Epidermal melanocyte (primary cell): ENCODE results near the gene SRPX.

Source experiments
- DNase-seq: peaks from one replicate; pipeline ENCODE4 v3.0.0; 2011; ENCODE audit warnings: low spot score; ENCODE audit not compliant: insufficient read length

Gene SRPX

DNA sequence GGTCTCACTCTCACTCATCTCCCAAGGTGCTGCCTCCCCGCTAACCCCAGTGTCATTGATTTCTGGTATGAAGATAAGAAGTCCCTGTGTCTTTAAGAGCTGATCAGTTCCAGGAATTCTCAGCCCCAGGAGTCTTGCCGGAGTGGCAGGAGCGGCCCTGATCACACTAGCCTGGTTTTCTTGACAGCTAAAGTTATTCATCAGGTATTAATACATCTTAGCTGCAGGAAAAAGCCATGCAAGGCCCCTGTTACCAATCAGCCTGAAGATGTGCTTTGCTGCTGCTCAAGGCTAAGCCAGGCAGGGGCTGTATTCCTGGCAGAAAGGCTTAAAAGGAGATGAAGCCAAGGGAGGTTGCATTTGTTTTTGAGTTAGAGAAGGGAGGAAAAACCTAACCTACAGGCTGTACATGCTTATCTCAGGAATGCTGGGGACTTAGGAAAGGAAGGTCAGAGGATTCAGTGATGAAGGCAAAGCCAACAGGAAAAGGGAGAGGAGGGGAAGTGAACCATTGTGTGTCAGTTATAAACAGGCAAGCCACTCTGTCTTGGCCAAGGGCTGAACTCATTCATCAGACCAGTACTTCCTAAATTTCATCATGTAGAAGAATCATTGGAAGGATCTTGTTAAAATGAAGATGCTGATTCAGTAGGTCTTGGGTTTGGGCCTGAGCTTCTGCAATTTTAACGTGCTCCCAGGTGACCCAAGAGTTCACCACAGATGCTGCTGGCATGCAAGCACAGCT, 8.6 kb downstream of the SRPX start:
- no peak for DNase-seq

DNA sequence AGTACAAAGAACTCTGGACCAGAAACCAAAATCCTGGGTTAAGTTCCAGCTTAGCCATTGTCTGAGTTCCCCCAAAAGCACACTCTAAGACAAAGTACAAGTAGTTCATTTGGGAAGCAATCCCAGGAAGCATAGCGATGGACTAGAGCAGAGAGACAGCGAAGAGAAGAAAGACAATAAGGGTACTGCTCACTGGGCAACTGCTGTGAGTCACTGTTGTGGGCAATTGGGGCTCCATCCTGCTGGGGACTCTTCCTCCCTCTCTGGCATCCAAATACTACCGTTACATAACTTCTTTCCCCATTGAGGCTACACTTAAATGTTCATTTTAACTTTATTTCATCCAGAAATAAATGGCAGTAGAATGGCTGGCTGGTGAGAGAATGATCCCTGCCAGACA, 14.1 kb downstream of the SRPX start:
- DNase-seq, result no peak

DNA sequence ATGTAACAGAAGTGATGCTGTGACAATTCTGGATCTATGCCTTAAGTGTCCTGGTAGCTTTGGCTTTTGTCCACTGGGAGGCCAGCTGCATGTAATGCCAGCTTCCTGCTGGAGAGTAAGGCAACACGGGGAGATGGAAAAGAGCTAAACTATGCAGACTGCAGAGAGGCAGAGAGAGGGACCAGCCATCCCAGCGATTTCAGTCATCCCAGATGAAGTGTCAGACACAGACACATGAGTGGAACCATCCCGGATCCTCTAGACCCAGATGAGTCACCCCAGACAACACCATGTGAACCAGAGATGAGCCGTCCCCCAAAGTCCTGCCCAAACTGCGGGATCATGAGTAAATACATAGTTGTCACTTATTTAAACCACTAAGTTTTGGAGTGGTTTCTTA, 14.6 kb downstream of the SRPX start:
- no peak for DNase-seq

DNA sequence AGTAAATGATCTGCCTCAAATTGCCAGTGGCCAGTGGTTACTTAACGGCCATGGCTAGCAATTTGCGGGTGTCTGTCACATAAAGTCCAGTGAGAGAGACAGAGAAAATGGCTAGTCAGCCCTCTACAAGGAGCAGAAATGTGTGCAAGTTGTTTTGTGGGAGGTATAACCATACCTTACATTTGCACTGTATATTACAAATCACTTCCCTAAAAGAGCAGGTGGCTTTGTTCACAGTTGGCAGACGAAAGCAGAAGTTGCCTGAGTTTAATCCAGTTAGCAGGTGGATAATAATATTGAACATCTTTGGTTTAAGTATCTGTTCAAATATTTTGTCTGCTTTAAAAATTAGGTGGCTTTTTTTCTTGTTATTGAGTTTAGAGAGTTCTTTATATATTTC, 15.6 kb downstream of the SRPX start:
- no peak for DNase-seq

DNA sequence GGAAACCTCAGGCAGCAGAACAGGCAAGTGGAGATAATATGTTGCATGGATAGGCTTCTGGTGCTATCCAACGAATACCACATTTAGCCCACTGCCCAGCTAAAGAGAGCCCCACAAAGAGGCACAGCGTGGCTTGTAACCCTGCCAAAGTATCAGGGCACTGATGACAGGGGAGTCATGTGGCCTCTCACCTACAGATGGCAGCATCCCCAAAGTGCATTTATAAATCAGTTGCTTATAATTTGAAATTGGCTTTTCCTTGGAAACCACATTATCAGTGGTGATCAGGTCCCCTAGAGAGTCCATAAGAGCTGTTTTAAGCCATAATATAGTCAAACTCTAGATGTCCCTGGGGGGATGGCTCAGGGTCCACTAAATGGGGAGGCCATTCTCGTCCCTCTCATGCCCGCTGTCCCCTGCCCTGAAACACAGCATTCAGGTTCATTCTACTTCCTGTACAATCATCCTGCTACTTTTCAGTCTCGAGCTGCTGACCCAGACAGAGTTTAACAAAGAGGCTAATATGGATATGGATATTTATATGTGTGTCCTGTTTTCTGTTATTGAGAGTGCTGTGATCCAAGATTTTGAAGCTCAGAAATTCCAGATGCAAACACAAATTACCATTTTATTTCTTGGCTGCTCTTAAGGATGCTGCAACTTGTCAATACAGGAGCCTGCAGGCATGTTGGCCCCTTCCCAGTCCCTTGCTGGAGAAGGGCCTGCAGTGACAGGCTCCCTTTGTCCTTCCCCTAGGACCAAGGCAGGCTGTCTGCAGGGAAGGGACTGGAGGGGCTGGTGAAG, 28.5 kb downstream of the SRPX start:
- DNase-seq, result no peak

DNA sequence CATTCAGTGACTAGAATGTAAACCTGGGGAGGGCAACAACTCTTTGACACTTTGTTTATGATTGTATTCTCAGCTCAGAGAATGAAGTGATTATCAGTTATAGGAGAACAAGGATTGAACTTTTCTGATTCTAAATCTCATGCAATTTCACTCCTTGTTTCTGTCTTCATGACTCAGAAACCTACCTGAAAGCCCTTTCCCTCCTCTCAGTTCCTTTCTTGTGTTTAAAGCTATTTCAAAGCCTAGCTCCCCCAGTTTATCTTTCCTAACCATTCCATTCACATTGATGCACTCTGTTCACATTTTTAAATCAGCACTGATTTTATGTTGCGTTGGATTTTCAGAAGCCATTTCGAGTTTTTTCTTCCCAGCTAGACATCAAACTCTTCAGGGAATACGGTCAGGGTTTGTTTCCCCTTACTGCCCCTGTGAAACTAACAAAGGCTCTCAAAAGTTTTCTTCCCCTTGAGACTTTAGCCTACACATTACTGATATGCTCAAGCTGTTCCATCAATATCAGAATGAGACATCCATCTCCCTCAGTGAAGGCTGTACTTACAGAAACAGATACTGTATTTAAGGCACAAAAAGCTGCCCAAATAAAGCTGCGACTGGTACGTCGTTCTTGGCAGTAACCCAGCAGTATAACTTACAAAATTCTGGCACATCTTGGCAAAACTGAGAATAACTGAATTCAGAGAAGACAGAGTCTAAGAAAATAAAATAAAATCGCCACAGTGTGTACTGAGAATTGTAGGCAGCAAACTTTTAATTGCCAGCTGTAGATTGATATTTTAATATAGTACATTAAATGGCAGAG, 31.0 kb downstream of the SRPX start:
- DNase-seq, result no peak

DNA sequence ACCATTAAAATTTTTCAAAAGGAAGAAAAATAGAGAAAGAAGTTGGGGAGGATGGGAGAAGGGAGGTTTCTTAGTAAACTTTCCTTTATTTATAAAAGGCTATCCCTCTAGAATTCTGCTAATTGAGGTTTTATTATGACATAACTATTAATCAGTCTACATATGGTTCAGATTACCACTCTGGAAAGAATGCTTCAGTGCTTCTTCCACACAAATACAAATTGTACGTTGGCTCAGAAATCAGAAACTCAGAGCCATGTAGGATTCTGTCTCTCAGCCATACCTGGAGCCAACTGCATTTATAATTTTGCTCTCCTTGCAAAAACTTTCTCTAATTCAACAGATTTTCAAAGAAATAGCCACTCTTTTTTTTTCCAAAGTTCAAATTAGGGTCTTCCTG, 37.1 kb downstream of the SRPX start:
- DNase-seq, result no peak

DNA sequence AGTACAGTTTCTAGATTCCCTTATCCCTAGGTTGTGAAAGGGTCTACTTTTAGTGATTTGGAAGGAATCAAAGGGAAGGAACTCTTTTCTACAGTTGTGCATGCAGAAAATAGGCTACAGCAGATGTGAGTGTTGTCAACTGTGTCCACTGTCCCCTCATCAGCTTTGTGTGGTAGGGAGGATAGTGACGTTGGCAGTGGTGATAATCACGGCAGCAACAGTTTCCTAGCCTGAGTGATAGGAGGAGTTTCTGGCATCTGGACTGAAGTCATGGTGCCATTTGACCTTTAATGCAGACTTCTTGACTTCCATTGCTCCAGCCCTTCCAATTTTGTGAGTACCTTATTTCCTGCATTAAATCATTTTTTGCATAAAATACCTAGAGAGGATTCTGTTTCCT, 39.3 kb downstream of the SRPX start:
- no peak for DNase-seq

DNA sequence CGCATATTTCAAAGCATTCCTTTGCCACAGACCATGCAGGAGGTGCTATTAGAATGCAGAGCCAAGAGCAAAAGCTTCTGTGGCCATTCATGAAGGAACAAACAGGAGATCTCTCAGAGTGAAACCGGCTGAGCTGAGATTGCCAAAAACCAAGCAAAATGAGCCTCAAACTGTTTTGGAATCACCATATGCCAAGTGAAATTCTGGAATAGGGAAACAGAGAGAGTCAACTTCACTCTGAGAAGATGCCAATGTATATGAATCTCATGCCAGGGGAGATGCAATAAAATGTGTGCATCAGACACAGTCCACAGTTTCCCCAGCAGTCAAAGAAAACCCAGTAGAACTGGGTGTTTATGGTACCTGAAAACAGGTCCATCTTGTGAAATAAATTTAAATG, 42.3 kb downstream of the SRPX start:
- no peak for DNase-seq

DNA sequence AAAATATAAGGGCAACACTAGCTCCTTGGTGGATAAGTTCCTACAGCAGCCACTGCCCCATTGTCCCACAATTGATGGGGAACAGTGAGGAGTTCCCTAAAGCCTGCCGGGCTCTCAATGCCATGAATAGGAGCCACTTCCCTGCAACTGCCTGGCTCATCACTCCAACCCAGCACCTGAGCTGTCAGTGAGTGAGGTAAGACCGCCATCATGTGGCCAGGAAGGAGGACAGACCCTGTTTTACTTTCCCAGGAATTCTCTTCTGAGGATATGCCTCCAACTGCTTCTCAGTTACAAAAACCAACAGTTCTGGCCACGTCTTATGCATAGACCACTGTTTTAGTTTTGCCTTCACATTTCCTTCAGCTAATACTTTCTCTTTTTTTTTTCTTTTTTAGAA, 45.5 kb downstream of the SRPX start:
- DNase-seq, result no peak

DNA sequence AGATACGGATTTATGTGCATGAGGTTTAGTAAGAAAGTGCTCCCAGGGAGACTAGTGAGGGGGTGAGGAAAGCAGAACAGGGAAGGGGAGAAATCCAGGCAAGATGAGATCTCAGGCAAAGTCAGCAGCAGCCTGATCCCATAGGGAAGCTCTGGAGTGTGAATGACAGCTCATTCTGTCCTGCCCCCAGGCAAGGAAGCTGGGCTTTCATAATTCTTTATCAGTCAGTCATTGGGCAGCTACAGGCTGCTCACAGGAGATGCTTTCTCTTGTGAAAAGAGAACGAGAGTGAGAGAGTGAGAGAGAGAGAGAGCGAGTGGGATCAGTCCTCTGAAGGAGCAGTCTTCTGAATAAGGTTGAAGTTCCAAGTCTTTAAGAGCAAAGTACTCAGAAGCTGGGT, 48.1 kb downstream of the SRPX start:
- no peak for DNase-seq

DNA sequence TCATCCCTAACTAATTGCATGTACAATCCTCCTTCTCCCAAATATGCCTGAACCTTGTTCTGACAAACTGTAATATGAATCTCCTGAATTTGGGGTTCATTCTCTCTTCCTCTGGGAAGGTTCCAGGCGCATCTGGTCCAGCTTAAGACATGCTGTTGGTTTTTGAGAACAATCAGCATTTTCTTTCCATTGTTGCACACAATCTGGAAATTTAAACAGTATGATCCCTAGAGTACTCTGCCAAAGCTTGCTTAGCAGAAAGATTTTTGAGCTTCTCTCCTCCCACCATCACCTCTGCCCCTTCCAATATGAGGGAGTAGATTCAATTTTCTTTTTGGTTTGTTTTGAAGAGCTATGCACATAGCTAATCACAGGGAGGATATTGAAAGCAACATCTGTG, 50.1 kb downstream of the SRPX start:
- DNase-seq, result no peak

DNA sequence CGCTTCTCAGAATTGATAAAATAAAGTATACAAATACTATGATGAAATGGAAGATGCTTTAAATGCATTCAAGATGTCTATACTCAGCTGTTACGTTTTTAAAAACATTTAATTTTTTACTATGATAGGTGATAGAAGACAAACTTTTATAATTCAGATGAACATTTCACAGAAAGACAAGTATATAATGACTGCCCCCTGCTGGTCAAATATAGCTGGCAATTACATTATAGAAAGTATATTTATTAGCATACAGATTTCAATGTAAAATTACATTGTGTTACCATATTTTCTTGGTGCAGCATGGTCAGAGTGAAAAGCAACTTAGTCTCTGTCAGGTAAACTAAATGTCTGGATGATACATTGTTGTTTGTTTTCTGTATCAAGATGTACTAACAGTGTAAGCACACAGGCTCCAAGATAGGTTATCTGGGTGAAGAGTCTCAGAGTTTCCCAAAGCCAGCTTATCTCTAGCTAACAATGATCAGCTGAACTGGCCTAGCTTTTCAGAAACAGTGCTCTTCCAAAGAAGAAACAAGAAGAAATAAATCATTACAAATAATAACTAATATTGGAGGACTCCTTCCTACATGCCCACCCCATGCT, 54.1 kb downstream of the SRPX start:
- no peak for DNase-seq

DNA sequence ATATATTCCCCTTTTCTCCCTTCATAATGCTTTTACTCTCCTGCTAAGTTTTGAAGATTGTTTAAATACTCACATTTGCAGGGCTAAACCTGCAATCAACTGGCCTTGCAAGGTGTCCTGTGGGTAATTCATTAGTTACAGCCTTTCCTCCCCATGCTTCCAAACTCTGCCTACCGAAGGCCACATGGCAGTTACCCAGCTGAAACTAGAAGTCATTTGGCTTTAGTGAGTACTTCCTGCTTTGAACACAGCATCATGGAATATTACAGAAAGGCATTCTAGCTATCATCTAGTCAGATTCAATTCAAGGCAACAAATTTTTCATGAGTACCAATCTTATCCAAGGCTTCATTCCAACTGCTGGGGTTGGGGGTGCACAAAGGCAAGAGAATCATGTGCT, 55.6 kb downstream of the SRPX start:
- no peak for DNase-seq

DNA sequence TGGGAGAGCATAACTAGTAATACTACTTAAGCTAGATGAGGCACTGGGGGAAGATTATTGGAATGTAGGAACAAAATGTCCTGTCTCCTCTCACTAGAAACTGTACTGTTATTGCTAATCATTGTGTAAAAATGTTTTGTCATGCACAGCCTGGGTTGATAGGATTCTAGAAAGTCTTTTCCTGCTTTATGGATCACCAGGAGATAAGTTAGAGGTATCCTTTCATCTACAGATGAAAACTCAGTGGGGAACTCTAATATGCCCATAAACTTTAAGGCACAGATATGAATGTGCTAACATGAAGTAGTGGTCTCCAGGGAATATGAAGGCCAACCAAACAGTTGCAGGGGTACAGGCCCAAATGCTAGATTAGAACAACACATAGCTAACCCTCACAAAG, 57.5 kb downstream of the SRPX start:
- no peak for DNase-seq

DNA sequence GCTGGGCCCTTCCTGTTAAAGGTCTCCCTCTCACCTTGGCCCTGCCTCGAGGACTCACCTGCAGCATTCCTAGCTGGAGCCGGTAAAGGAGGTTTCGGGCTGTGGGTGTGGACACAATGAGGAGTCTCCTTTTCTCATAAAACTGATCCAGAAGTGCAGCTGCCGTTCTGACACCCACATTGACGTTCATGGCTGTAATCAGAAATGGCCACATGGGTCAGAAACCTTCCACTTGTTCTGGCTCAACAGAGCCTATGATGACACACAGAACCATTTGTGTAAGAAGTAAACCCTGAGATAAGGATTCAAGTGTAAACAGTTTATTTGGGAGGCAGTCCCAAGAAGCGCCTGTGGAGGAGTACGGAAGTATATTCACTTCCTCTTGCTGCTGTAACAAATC, 63.8 kb downstream of the SRPX start:
- DNase-seq, result no peak

DNA sequence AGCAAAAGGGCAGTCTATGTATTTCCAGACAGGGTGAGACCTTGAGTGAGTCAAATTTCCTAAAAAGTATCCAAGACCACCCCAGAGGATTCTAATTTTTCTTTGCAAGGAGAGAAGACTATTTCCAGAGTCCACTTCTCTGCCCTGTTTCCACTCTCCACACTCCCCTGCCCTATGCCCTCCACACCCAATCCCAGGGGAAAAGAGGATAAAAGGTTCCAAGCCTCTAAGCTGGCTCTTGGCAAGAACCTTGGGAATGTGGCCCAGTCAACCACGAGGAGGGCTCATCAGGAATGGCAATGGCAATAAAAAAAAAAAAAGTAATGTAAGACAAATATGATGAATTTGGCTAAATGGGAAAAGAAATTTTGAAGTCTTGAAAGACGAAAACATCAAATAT, 65.9 kb downstream of the SRPX start:
- no peak for DNase-seq

DNA sequence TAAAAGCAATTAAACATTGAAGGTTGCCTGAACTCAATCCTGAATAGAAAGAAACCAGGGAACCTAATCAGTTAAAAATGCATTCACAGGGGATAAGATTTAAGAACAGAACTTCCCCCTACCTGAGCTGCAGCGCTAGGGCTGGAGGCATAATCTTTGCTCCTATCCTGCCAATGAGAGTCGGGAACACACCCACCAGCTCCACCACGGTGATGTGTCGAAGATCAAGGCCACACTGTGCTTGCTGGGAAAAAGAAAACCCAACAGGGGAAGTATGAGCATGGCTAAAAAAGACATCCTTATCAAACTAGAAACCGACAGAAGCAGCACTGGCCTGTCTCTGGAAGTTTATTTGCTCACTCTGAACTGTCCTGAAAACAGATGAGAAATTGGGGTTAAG, 66.3 kb downstream of the SRPX start:
- DNase-seq, result no peak

DNA sequence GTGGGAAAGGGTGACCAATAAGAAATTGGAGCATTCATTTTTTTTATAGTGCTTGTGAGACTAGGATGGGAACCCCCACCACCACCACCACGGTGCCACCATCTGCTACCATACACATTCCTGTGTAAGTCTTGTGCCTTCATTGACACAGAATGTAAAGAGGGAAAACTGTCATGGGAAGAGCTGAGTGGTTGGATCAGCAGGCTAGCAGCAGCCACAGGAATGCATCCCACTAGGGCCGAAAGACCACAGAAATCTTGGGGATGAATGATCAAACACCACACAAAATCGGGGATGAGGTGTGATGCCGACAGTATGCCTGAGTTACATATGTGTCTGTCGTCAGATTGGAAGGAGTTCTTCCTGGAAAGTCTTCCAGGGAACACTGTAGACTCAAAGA, 69.2 kb downstream of the SRPX start:
- peak; percentile 16 for DNase-seq

DNA sequence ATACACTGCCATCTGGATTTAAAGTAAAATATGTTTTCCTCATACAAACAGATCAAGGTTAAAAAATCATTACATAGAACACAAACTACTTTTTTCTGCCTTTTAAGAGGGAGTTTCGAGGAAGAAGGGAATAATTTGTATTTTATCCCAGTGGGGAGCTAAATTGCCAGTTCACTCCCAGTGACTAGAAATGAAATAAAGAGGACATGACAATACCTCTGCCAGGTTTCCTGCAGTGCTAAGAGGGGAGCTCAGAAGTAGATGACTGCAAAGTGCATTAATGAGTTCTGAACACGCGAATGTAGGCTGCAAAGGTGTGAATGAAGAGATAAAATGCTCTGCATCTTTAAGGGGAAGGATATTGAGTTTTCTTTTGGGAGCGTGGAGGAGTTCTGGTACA, 69.7 kb downstream of the SRPX start:
- DNase-seq, result no peak

DNA sequence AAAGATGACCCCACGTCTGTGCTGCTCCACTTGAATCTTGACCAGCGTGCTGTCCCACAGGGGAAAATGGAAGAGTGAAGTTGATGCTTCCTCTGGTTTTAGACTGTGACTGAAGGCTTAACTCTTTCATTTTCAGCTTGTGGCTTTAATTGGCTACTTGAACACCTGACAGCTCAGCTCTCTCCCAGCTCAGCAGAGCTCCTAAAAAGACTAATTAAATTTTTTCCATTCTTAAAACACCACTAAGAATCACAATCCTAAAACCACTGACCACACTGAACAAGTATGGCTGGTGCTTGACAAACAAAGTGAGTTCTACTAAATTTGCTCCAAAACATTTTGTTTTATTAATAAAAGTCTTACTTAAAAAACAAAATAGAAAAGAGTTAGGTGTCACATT, 71.7 kb downstream of the SRPX start:
- no peak for DNase-seq

DNA sequence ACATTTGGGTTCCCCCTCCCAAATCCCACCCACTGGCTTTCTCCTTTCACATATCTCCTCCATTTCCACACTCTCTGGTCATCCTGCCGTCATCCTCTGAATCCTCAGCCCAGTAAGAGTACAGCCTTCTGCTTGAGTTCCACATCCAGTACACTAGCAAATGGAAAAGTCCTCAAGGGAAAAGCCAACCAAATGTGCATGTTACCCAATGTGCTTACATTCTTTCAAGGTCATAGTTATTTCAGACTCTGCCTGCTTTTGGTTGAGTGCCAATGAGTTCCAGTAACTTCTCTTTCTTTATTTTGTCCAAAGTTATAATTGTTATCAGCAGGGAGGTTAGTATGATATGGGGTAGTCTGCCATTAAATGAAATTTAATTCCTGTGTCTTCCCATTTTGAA, 78.1 kb downstream of the SRPX start:
- DNase-seq, result no peak
